GM23338 (cell line): ENCODE results near the gene COL24A1. TPM values are rescaled to one million over a fixed set of nuclear protein-coding genes. Genes with fewer than 3 reads are reported as not detected.

Experiments used
- ATAC-seq: fragments of 200-7000 bp; cut with Tn5 transposase; 3 replicates; pipeline ENCODE4 v1.9.1; 2020
- DNase-seq: peaks from one replicate; pipeline ENCODE4 v3.0.0-alpha.2; 2015; ENCODE audit warnings: low spot score
- H2AFZ ChIP-seq: fragments of 200-600 bp; sonication (generic); 2 replicates; pipeline ENCODE4 v1.8.0; 2016; ENCODE audit warnings: antibody characterized with exemption, mild to moderate bottlenecking, moderate library complexity
- H3F3A ChIP-seq: fragments of 200-600 bp; sonication (generic); replicated peaks from 2 replicates; pipeline ENCODE4 v1.8.0; 2017; ENCODE audit warnings: antibody characterized with exemption, mixed run types, low read depth
- H3K27ac ChIP-seq: fragments of 200-600 bp; sonication (generic); 2 replicates; pipeline ENCODE4 v1.6.1; 2016; ENCODE audit warnings: low read depth
- H3K27me3 ChIP-seq: fragments of 200-600 bp; sonication (generic); 2 replicates; pipeline ENCODE4 v1.8.0; 2016; ENCODE audit warnings: mild to moderate bottlenecking, mixed run types, moderate library complexity; ENCODE audit not compliant: insufficient read depth
- H3K36me3 ChIP-seq: fragments of 200-600 bp; sonication (generic); 2 replicates; pipeline ENCODE4 v1.8.0; 2016; ENCODE audit warnings: mild to moderate bottlenecking; ENCODE audit not compliant: insufficient read depth
- H3K4me1 ChIP-seq: fragments of 200-600 bp; sonication (generic); 2 replicates; pipeline ENCODE4 v1.8.0; 2016; ENCODE audit warnings: mild to moderate bottlenecking, moderate library complexity; ENCODE audit not compliant: insufficient read depth
- H3K4me2 ChIP-seq: fragments of 200-600 bp; sonication (generic); 2 replicates; pipeline ENCODE4 v1.7.1; 2017; ENCODE audit warnings: mixed run types
- H3K4me3 ChIP-seq: fragments of 200-600 bp; sonication (generic); 2 replicates; pipeline ENCODE4 v1.6.1; 2016; ENCODE audit warnings: mixed run types
- H3K79me2 ChIP-seq: fragments of 200-600 bp; sonication (generic); replicated peaks from 2 replicates; pipeline ENCODE4 v1.8.0; 2017; ENCODE audit warnings: mild to moderate bottlenecking; ENCODE audit not compliant: insufficient read depth
- H3K9me2 ChIP-seq: fragments of 200-600 bp; sonication (generic); 2 replicates; pipeline ENCODE4 v1.8.0; 2017; ENCODE audit not compliant: insufficient read depth
- H4K20me1 ChIP-seq: fragments of 200-600 bp; sonication (generic); replicated peaks from 2 replicates; pipeline ENCODE4 v1.8.0; 2017; ENCODE audit warnings: mild to moderate bottlenecking; ENCODE audit not compliant: insufficient read depth
- H3K27ac Mint-ChIP-seq: 2 replicates; pipeline ENCODE4 v1.8.0; 2020; ENCODE audit warnings: inconsistent platforms, mild to moderate bottlenecking, moderate library complexity, mixed read lengths
- H3K27me3 Mint-ChIP-seq: 3 replicates; pipeline ENCODE4 v1.8.0; 2022; ENCODE audit warnings: low read depth, mild to moderate bottlenecking, moderate library complexity, mixed read lengths, inconsistent platforms; ENCODE audit not compliant: insufficient read depth, poor library complexity
- H3K36me3 Mint-ChIP-seq: 3 replicates; pipeline ENCODE4 v1.8.0; 2021; ENCODE audit warnings: low read depth, mild to moderate bottlenecking, inconsistent platforms, moderate library complexity, mixed read lengths
- H3K4me1 Mint-ChIP-seq: 3 replicates; pipeline ENCODE4 v1.8.0; 2020; ENCODE audit warnings: mild to moderate bottlenecking, inconsistent platforms, mixed read lengths
- H3K4me3 Mint-ChIP-seq: 3 replicates; pipeline ENCODE4 v1.8.0; 2021; ENCODE audit warnings: moderate library complexity, mild to moderate bottlenecking, inconsistent platforms, mixed read lengths
- H3K9me3 Mint-ChIP-seq: 3 replicates; pipeline ENCODE4 v1.8.0; 2020; ENCODE audit warnings: moderate library complexity, mild to moderate bottlenecking, inconsistent platforms, mixed read lengths
- CTCF ChIP-seq, 2 experiments: fragments of 200-600 bp in 1 of 2; sonication (generic) in 1 of 2; conservative IDR thresholded peaks; 2 replicates each; pipeline versions ENCODE4 v1.5.1 to v1.6.1; 2016 to 2017; ENCODE audit warnings: antibody characterized with exemption in 2 of 2, low read depth in 2 of 2, mild to moderate bottlenecking in 2 of 2, moderate library complexity in 1 of 2
- ETS1 ChIP-seq: IDR thresholded peaks from 2 replicates; pipeline ENCODE4 v1.6.1; 2016; ENCODE audit warnings: antibody characterized with exemption
- EZH2 ChIP-seq: fragments of 200-600 bp; sonication (generic); IDR thresholded peaks from one replicate; pipeline ENCODE4 v1.8.0; 2017; ENCODE audit warnings: antibody characterized with exemption, mild to moderate bottlenecking, low read depth; ENCODE audit not compliant: unreplicated experiment
- EZH2phosphoT487 ChIP-seq: fragments of 200-600 bp; sonication (generic); IDR thresholded peaks from one replicate; pipeline ENCODE4 v1.8.1; 2018; ENCODE audit warnings: antibody characterized with exemption; ENCODE audit not compliant: unreplicated experiment
- JUNB ChIP-seq: IDR thresholded peaks from one replicate; pipeline ENCODE4 v1.6.1; 2016; ENCODE audit warnings: antibody characterized with exemption; ENCODE audit not compliant: unreplicated experiment
- NANOG ChIP-seq: IDR thresholded peaks from 2 replicates; pipeline ENCODE4 v1.6.1; 2016; ENCODE audit warnings: antibody characterized with exemption, borderline replicate concordance
- POLR2AphosphoS5 ChIP-seq: IDR thresholded peaks from 2 replicates; pipeline ENCODE4 v1.6.1; 2016; ENCODE audit warnings: antibody characterized with exemption, low read depth
- REST ChIP-seq: IDR thresholded peaks from one replicate; pipeline ENCODE4 v1.6.1; 2018; ENCODE audit warnings: antibody characterized with exemption; ENCODE audit not compliant: unreplicated experiment
- STAT1 ChIP-seq: IDR thresholded peaks from one replicate; pipeline ENCODE4 v1.6.1; 2016; ENCODE audit warnings: antibody characterized with exemption; ENCODE audit not compliant: unreplicated experiment
- ZNF114 ChIP-seq: fragments of 250-450 bp; sonication (Bioruptor Pico); IDR thresholded peaks from 2 replicates; pipeline ENCODE4 v1.5.0; 2020; ENCODE audit warnings: mild to moderate bottlenecking, moderate library complexity
- ZNF462 ChIP-seq: fragments of 250-450 bp; sonication (Bioruptor Pico); IDR thresholded peaks from 2 replicates; pipeline ENCODE4 v1.5.0; 2020; ENCODE audit warnings: mild to moderate bottlenecking, moderate library complexity
- polyA plus RNA-seq: library from polyadenylated mRNA; unstranded; fragments of >200 nt; fragmentation: Nextera tagmentation; extraction: Ambion mirVana; gene quantifications from 2 replicates; pipeline ENCODE4 v1.2.1, GENCODE V29; 2016
- total RNA-seq: library from RNA; depleted of rRNA; stranded (reverse); fragments of >200 nt; shearing (Covaris generic); gene quantifications from 2 replicates; pipeline ENCODE4 v1.2.3, GENCODE V29; 2014

The COL24A1 gene
- total and polyA plus RNA-seq, 2 experiments from 2014 or later = 1.2 to 2.1 TPM

GRCh38 chr1:85748120-85748519, 408.5 kb downstream of the COL24A1 start (continued):
- no peak for TF ChIP-seq EZH2

GRCh38 chr1:85746777-85747176, 409.8 kb downstream of the COL24A1 start:
- no peak for TF ChIP-seq POLR2AphosphoS5
- no peak for TF ChIP-seq ZNF114 (CRISPR knock-in tag)
- no peak for TF ChIP-seq STAT1
- TF ChIP-seq REST = no peak
- no peak for TF ChIP-seq JUNB
- no peak for TF ChIP-seq NANOG
- no peak for TF ChIP-seq EZH2
- no peak for TF ChIP-seq ETS1
- no peak; a peak in 1 of 4 replicates for TF ChIP-seq CTCF (conservative IDR thresholded peaks at IDR 0.05; ENCODE audit: low read depth in 2 of 2)
- TF ChIP-seq EZH2phosphoT487 = no peak
- TF ChIP-seq ZNF462 (CRISPR knock-in tag) = no peak
- no peak overlapping the region for H3K27ac Mint-ChIP-seq
- H3K36me3 Mint-ChIP-seq = 0 out of 3 replicates have a peak, but pooled peaks cover 3% of the 10 kb centered on the region
- H3K36me3 ChIP-seq = no peaks in the 10 kb centered on the region
- H3K4me1 Mint-ChIP-seq = peaks cover 2% of the 10 kb centered on the region; the same call in 1 of the 3 replicates
- peaks cover 3% of the 10 kb centered on the region; the same call in 1 of the 3 replicates for H3K9me3 Mint-ChIP-seq
- no peaks in the 10 kb centered on the region for H3K79me2 ChIP-seq
- no peaks in the 10 kb centered on the region for H3K4me1 ChIP-seq
- no peak overlapping the region for H2AFZ ChIP-seq
- H3K4me3 Mint-ChIP-seq = no peak overlapping the region
- no peaks in the 10 kb centered on the region for H3K9me2 ChIP-seq
- no peak overlapping the region for H3K4me3 ChIP-seq
- ATAC-seq = no peak
- H3F3A ChIP-seq = no peaks in the 10 kb centered on the region
- no peak overlapping the region for H3K27ac ChIP-seq
- peaks cover 4% of the 10 kb centered on the region for H3K27me3 Mint-ChIP-seq
- H3K4me2 ChIP-seq = no peak overlapping the region
- H4K20me1 ChIP-seq = no peaks in the 10 kb centered on the region
- no peaks in the 10 kb centered on the region for H3K27me3 ChIP-seq
- no peak for DNase-seq
